Peyer's patch (tissue), 4 donors: ENCODE data around the gene EGFLAM.

Source experiments
- POLR2A ChIP-seq, 2 donors: fragments of 450-650 bp; IDR thresholded peaks; one replicate each; pipeline ENCODE4 v1.5.1; 2017; ENCODE audit warnings: antibody characterized with exemption in 2 of 2, mild to moderate bottlenecking in 2 of 2, moderate library complexity in 2 of 2
- TF ChIP-seq, protein P1 (sequence below), 6 experiments: fragments of 450-650 bp in 4 of 6; fragments of 200-600 bp in 2 of 6; sonication (generic) in 1 of 6; IDR thresholded peaks; one replicate each; pipeline ENCODE4 v1.5.1; 2017 to 2019; ENCODE audit warnings: antibody characterized with exemption in 6 of 6, mild to moderate bottlenecking in 3 of 6, moderate library complexity in 1 of 6

GRCh38 chr5:38438757-38439156 is 180.4 kb downstream of the EGFLAM start:
- TF ChIP-seq, protein P1, sequence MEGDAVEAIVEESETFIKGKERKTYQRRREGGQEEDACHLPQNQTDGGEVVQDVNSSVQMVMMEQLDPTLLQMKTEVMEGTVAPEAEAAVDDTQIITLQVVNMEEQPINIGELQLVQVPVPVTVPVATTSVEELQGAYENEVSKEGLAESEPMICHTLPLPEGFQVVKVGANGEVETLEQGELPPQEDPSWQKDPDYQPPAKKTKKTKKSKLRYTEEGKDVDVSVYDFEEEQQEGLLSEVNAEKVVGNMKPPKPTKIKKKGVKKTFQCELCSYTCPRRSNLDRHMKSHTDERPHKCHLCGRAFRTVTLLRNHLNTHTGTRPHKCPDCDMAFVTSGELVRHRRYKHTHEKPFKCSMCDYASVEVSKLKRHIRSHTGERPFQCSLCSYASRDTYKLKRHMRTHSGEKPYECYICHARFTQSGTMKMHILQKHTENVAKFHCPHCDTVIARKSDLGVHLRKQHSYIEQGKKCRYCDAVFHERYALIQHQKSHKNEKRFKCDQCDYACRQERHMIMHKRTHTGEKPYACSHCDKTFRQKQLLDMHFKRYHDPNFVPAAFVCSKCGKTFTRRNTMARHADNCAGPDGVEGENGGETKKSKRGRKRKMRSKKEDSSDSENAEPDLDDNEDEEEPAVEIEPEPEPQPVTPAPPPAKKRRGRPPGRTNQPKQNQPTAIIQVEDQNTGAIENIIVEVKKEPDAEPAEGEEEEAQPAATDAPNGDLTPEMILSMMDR (IDR thresholded peaks at IDR 0.05), result no peak
- TF ChIP-seq POLR2A (IDR thresholded peaks at IDR 0.05), result no peak
